Kidney (tissue), 14 donors: ENCODE measurements around the gene SMG6. TPM values are rescaled to one million over a fixed set of nuclear protein-coding genes. Genes with fewer than 3 reads are reported as not detected.

Experiments
- DNase-seq, 5 donors: peaks; one replicate each; pipeline ENCODE4 v3.0.0-alpha.2; 2013 to 2020
- FAIRE-seq: peaks from 2 replicates; lab custom pipeline; 2012; peaks lifted over from hg19 to GRCh38; lab: Jason Lieb, UNC
- H3K27ac ChIP-seq, 2 donors: one replicate each; pipeline ENCODE4 v1.7.0; 2013; ENCODE audit warnings: low read depth in 2 of 2, low read length in 2 of 2, inconsistent platforms in 1 of 2
- H3K27me3 ChIP-seq: one replicate; pipeline ENCODE4 v1.7.1; 2013; ENCODE audit warnings: low read length, inconsistent platforms; ENCODE audit not compliant: control insufficient read depth, insufficient read depth
- H3K36me3 ChIP-seq, 3 donors: one replicate each; pipeline versions ENCODE4 v1.7.0 to v1.7.1; 2013; ENCODE audit warnings: low read length in 3 of 3, control low read depth in 1 of 3, inconsistent platforms in 1 of 3; ENCODE audit not compliant: insufficient read depth in 3 of 3, control insufficient read depth in 2 of 3
- H3K4me1 ChIP-seq, 3 donors: one replicate each; pipeline versions ENCODE4 v1.7.0 to v1.7.1; 2013; ENCODE audit warnings: low read length in 3 of 3, inconsistent platforms in 1 of 3, low read depth in 1 of 3; ENCODE audit not compliant: control insufficient read depth in 2 of 3, insufficient read depth in 2 of 3
- H3K4me3 ChIP-seq, 3 donors: one replicate each; pipeline versions ENCODE4 v1.7.0 to v1.8.1; 2013; ENCODE audit warnings: low read length in 3 of 3, control low read depth in 1 of 3, inconsistent platforms in 1 of 3
- H3K9ac ChIP-seq, 3 donors: one replicate each; pipeline versions ENCODE4 v1.7.0 to v1.7.1; 2013; ENCODE audit warnings: low read length in 3 of 3, control low read depth in 1 of 3, inconsistent platforms in 1 of 3
- H3K9me3 ChIP-seq, 3 donors: one replicate each; pipeline versions ENCODE4 v1.7.0 to v1.7.1; 2013; ENCODE audit warnings: low read length in 3 of 3, control low read depth in 1 of 3, inconsistent platforms in 1 of 3; ENCODE audit not compliant: control insufficient read depth in 2 of 3, insufficient read depth in 1 of 3
- CTCF ChIP-seq: IDR thresholded peaks from 3 replicates; pipeline ENCODE4 v1.5.1; 2012; ENCODE audit warnings: mild to moderate bottlenecking, moderate library complexity, borderline replicate concordance; ENCODE audit not compliant: insufficient read depth; ENCODE audit errors: extremely low read depth
- intact Hi-C: fragments of 100-400 bp; cut with DNase I; formaldehyde crosslinking; loops from one replicate; pipeline ENCODE4 v1.11.1; 2022
- polyA plus RNA-seq: library from polyadenylated mRNA; stranded (reverse); fragments of 350-450 nt; fragmentation: Illumina TruSeq; extraction: RNeasy Lipid Tissue Mini Kit (QIAGEN cat#74804); gene quantifications from one replicate; pipeline ENCODE4 v1.2.3, GENCODE V29; 2014; ENCODE audit warnings: low read depth, low replicate concordance; ENCODE audit not compliant: insufficient read depth
- total RNA-seq: library from RNA; stranded (reverse); fragmentation: NEBNext Ultra II Directional; extraction: Animal tissue kit (Norgen Biotek cat#: 25700); gene quantifications from one replicate; pipeline ENCODE4 v1.2.1, GENCODE V29; 2021
- donor health status: control.
- donor health status: control.
- donor health status: control.
- donor health status: control.
- donor health status: control.
- donor health status: DM: yes; HTN: yes; CAD: no.
- donor health status: Normal renal cell carcinoma (clear cell type).

The SMG6 gene
- total and polyA plus RNA-seq, 2 donors from 2014 or later = 20.6 to 37.3 TPM

GRCh38 chr17:2222301-2222700 lies 81.3 kb downstream of the SMG6 start:
- FAIRE-seq (no peak), DNase-seq (no peak)
- intact Hi-C loops = no loop called here
- Histone ChIP-seq H3K4me1 (peaks cover 0 to 12% (median 9%) of the 10 kb centered on the region in 3 donors), H3K27me3 (no peaks in the 10 kb centered on the region), H3K9me3 (no peaks in the 10 kb centered on the region), H3K36me3 (no peaks in the 10 kb centered on the region), H3K9ac (no peak overlapping the region), H3K27ac (no peak overlapping the region), H3K4me3 (no peak overlapping the region)
- TF ChIP-seq CTCF = no peak

GRCh38 chr17:2218426-2218825 lies 85.2 kb downstream of the SMG6 start:
- H3K4me1 ChIP-seq = peaks cover 8 to 24% (median 12%) of the 10 kb centered on the region in 3 donors
- H3K36me3 ChIP-seq = no peaks in the 10 kb centered on the region
- intact Hi-C loops = no loop called here
- no peak overlapping the region for H3K4me3 ChIP-seq
- TF ChIP-seq CTCF = no peak
- no peaks in the 10 kb centered on the region for H3K27me3 ChIP-seq
- no peak overlapping the region for H3K27ac ChIP-seq
- no peak for FAIRE-seq
- no peak for DNase-seq
- no peaks in the 10 kb centered on the region for H3K9me3 ChIP-seq
- H3K9ac ChIP-seq = no peak overlapping the region

GRCh38 chr17:2215616-2216364 lies 87.8 kb downstream of the SMG6 start:
- Histone ChIP-seq H3K4me1 (peaks cover 4 to 29% (median 13%) of the 10 kb centered on the region in 3 donors), H3K9me3 (no peaks in the 10 kb centered on the region), H3K27ac (peak overlapping the region; percentile 75 to 87), H3K4me3 (peak overlapping the region in 2 of 3 donors; percentile 5 to 25), H3K36me3 (no peaks in the 10 kb centered on the region), H3K9ac (peak overlapping the region in 2 of 3 donors; percentile 8 to 22), H3K27me3 (no peaks in the 10 kb centered on the region)
- FAIRE-seq (no peak), DNase-seq (peak; percentile 79 to 95 (median 82))
- intact Hi-C loops = no loop called here
- no peak for TF ChIP-seq CTCF
